ENCODE results near the gene SPAST. TPM values are rescaled to one million over a fixed set of nuclear protein-coding genes. Genes with fewer than 3 reads are reported as not detected.
"Not testable (repeated sequence)": the region's sequence is repeated elsewhere in the genome, so short reads cannot be mapped to it uniquely, and the experiment has no call there.

The SPAST gene
- total RNA-seq (2022) (18.5 and 18.8 TPM in 2 replicates), Bru-seq, nascent RNA (percentile 64 among the genes with signal in this experiment), BruChase-seq, experiment 1, labeled RNA remaining after a 6-hour chase (percentile 69 among the genes with signal in this experiment), BruChase-seq, experiment 2, labeled RNA remaining after a 2-hour chase (percentile 68 among the genes with signal in this experiment)
- long read RNA-seq, full-length matches to known transcripts = 13 of 17 reads
- long read RNA-seq, partial matches to known transcripts = 0 of 17 reads
- long read RNA-seq, other reads (novel, unspliced or antisense) = 4 of 17 reads

GRCh38 chr2:32063310-32064020 lies at the start of gene SPAST:
SPAST (plus strand) TSS chr2:32063556; CDS start chr2:32063832, 276 bp downstream.
- peak; percentile 54 for TF ChIP-seq CTCF (IDR thresholded peaks at IDR 0.05; ENCODE audit: unreplicated experiment)
- H3K4me1 Mint-ChIP-seq (ENCODE audit: low read depth, unreplicated experiment) = peaks cover 25% of the 10 kb centered on the region
- DNase-seq = peak; percentile 98
- no peaks in the 10 kb centered on the region for H3K9me3 Mint-ChIP-seq (ENCODE audit: low read depth, unreplicated experiment)
- H3K27me3 Mint-ChIP-seq (ENCODE audit: unreplicated experiment) = no peaks in the 10 kb centered on the region
- peaks cover 35% of the 10 kb centered on the region for H3K36me3 Mint-ChIP-seq (ENCODE audit: insufficient read depth, unreplicated experiment)
- CTCF ChIA-PET = interaction anchor here (0.6 to 2.4 kb wide), 8 partner anchors 11 to 1666 kb away, joined by 3 to 21 read pairs (median 5); partner anchors contain the start of genes DPY30 and SLC30A6
- peak within 1 kb of the TSS; percentile 84 for H3K4me3 Mint-ChIP-seq (ENCODE audit: low read depth, unreplicated experiment)
- peak within 1 kb of the TSS; percentile 78 for H3K27ac Mint-ChIP-seq (ENCODE audit: unreplicated experiment)
- no TSS peak for BruUV-seq (replicated peaks)
- intact Hi-C loops (cut with micrococcal nuclease; ENCODE audit: unreplicated experiment) = loop anchor here (2.0 to 5.0 kb wide), 3 partner anchors 21 to 71 kb away; no protein-coding TSS in a partner anchor

GRCh38 chr2:32018789-32019482 lies 44.4 kb upstream of the SPAST start:
- intact Hi-C loops (cut with micrococcal nuclease; ENCODE audit: unreplicated experiment); CTCF ChIA-PET; H3K9me3 Mint-ChIP-seq (ENCODE audit: low read depth, unreplicated experiment): not testable (repeated sequence)

GRCh38 chr2:32034198-32034887 lies 29.0 kb upstream of the SPAST start:
- H3K4me3 Mint-ChIP-seq (ENCODE audit: low read depth, unreplicated experiment); H3K4me1 Mint-ChIP-seq (ENCODE audit: low read depth, unreplicated experiment); DNase-seq; H3K27me3 Mint-ChIP-seq (ENCODE audit: unreplicated experiment); BruUV-seq (replicated peaks); H3K27ac Mint-ChIP-seq (ENCODE audit: unreplicated experiment); H3K9me3 Mint-ChIP-seq (ENCODE audit: low read depth, unreplicated experiment); CTCF ChIA-PET; intact Hi-C loops (cut with micrococcal nuclease; ENCODE audit: unreplicated experiment): not testable (repeated sequence)
- peaks cover 21% of the 10 kb centered on the region for H3K36me3 Mint-ChIP-seq (ENCODE audit: insufficient read depth, unreplicated experiment)

More at GRCh38 chr2:32018789-32019482, 44.4 kb upstream of the SPAST start:
- H3K4me1 Mint-ChIP-seq (ENCODE audit: low read depth, unreplicated experiment); H3K4me3 Mint-ChIP-seq (ENCODE audit: low read depth, unreplicated experiment); H3K27me3 Mint-ChIP-seq (ENCODE audit: unreplicated experiment); H3K27ac Mint-ChIP-seq (ENCODE audit: unreplicated experiment); BruUV-seq (replicated peaks): not testable (repeated sequence)
- H3K36me3 Mint-ChIP-seq (ENCODE audit: insufficient read depth, unreplicated experiment) = peaks cover 10% of the 10 kb centered on the region
- DNase-seq = peak; percentile 15

- H3K36me3 Mint-ChIP-seq (ENCODE audit: insufficient read depth, unreplicated experiment) = peaks cover 18% of the 10 kb centered on the region
- no peaks in the 10 kb centered on the region for H3K9me3 Mint-ChIP-seq (ENCODE audit: low read depth, unreplicated experiment)
- BruUV-seq (replicated peaks) = no TSS peak
- H3K27ac Mint-ChIP-seq (ENCODE audit: unreplicated experiment) = peak within 1 kb of the TSS; percentile 93
- H3K4me1 Mint-ChIP-seq (ENCODE audit: low read depth, unreplicated experiment) = no peaks in the 10 kb centered on the region
- H3K4me3 Mint-ChIP-seq (ENCODE audit: low read depth, unreplicated experiment) = peak within 1 kb of the TSS; percentile 93
- intact Hi-C loops (cut with micrococcal nuclease; ENCODE audit: unreplicated experiment) = no loop called here
- no peak for TF ChIP-seq CTCF (IDR thresholded peaks at IDR 0.05; ENCODE audit: unreplicated experiment)
- CTCF ChIA-PET = interaction anchor here (1.3 to 1.4 kb wide), 2 partner anchors 23 to 31 kb away, joined by 8 to 21 read pairs; partner anchors contain the start of gene SPAST
- peak; percentile 90 for DNase-seq
- H3K27me3 Mint-ChIP-seq (ENCODE audit: unreplicated experiment) = no peaks in the 10 kb centered on the region
Measured at GRCh38 chr2:32039447-32040219, 23.7 kb upstream of the SPAST start, which contains the start of gene DPY30. DPY30 (minus strand) TSS chr2:32039805; CDS start chr2:32039456, 349 bp downstream.

All from Calu3 (cell line).